Left lung (tissue), 10 donors: ENCODE measurements around the gene ATP6V1B1. TPM values are rescaled to one million over a fixed set of nuclear protein-coding genes. Genes with fewer than 3 reads are reported as not detected.

ENCODE experiments used
- ATAC-seq: fragments of 200-7000 bp; cut with Tn5 transposase; one replicate; pipeline ENCODE4 v1.9.1; 2020; ENCODE audit warnings: moderate library complexity
- DNase-seq, 4 donors: peaks; one replicate each; pipeline ENCODE4 v3.0.0-alpha.2; 2013 to 2020
- H3K27ac ChIP-seq, 2 donors: fragments of 200-600 bp; sonication (generic) in 1 of 2; one replicate each; pipeline versions ENCODE4 v1.5.0 to v1.8.0; 2020 to 2021
- H3K27me3 ChIP-seq, 2 donors: fragments of 200-600 bp; sonication (generic) in 1 of 2; one replicate each; pipeline versions ENCODE4 v1.5.0 to v1.8.0; 2020 to 2021
- H3K36me3 ChIP-seq, 2 donors: fragments of 200-600 bp; sonication (generic) in 1 of 2; one replicate each; pipeline versions ENCODE4 v1.5.0 to v1.8.0; 2020 to 2021
- H3K4me1 ChIP-seq, 2 donors: fragments of 200-600 bp; one replicate each; pipeline ENCODE4 v1.8.0; 2021
- H3K4me3 ChIP-seq, 2 donors: fragments of 200-600 bp; sonication (generic) in 1 of 2; one replicate each; pipeline versions ENCODE4 v1.5.0 to v1.8.0; 2020 to 2021; ENCODE audit warnings: mild to moderate bottlenecking in 1 of 2
- H3K9me3 ChIP-seq, 2 donors: fragments of 200-600 bp; sonication (generic) in 1 of 2; one replicate each; pipeline versions ENCODE4 v1.5.0 to v1.8.0; 2020 to 2021
- CTCF ChIP-seq, 2 donors: fragments of 200-600 bp; sonication (generic) in 1 of 2; IDR thresholded peaks; one replicate each; pipeline versions ENCODE4 v1.5.0 to v1.8.0; 2021; ENCODE audit warnings: antibody characterized with exemption in 2 of 2
- intact Hi-C, 2 donors: fragments of 100-400 bp; cut with DNase I; formaldehyde crosslinking; loops; one replicate each; pipeline versions ENCODE4 v1.11.2 to v1.14.2; 2022
- polyA plus RNA-seq, 6 donors: library from polyadenylated mRNA; unstranded; fragments of 120-200 nt; gene quantifications; one replicate each; pipeline ENCODE4 v1.2.1, GENCODE V29; 2013; ENCODE audit not compliant: insufficient read length in 6 of 6
- total RNA-seq, 2 donors: library from RNA; stranded (reverse); fragmentation: NEBNext Ultra II Directional; extraction: Animal tissue kit (Norgen Biotek cat#: 25700); gene quantifications; one replicate each; pipeline ENCODE4 v1.2.1, GENCODE V29; 2021
- donor health status: DM: no; HTN: yes; CAD: no.
- donor health status: DM: no; HTN: no; CAD: no.

The ATP6V1B1 gene
- total and polyA plus RNA-seq, 8 donors: 0.76 to 5.5 (median 4.7) TPM

GRCh38 chr2:71001981-71002570 is 66.4 kb downstream of the ATP6V1B1 start:
- Histone ChIP-seq H3K4me3 (no peak overlapping the region), H3K9me3 (no peaks in the 10 kb centered on the region), H3K27me3 (no peaks in the 10 kb centered on the region), H3K27ac (no peak overlapping the region), H3K4me1 (peaks cover 3 to 10% of the 10 kb centered on the region in 2 donors), H3K36me3 (no peaks in the 10 kb centered on the region)
- DNase-seq (no peak), ATAC-seq (no peak)
- intact Hi-C loops: no loop called here
- TF ChIP-seq CTCF (IDR thresholded peaks at IDR 0.05): no peak

- no peak for DNase-seq
- intact Hi-C loops: no loop called here
- H3K36me3 ChIP-seq: no peaks in the 10 kb centered on the region
- no peak for TF ChIP-seq CTCF (IDR thresholded peaks at IDR 0.05)
- no peak overlapping the region for H3K27ac ChIP-seq
- H3K4me3 ChIP-seq: no peak overlapping the region
- no peaks in the 10 kb centered on the region for H3K27me3 ChIP-seq
- H3K4me1 ChIP-seq: peaks cover 3 to 10% of the 10 kb centered on the region in 2 donors
- no peaks in the 10 kb centered on the region for H3K9me3 ChIP-seq
- ATAC-seq: no peak
These were observed 67.7 kb downstream of the ATP6V1B1 start for GRCh38 chr2:71003396-71003795.

GRCh38 chr2:71003966-71004755 is 68.5 kb downstream of the ATP6V1B1 start:
- intact Hi-C loops: no loop called here
- no peak for ATAC-seq

GRCh38 chr2:71004857-71005256 is 69.2 kb downstream of the ATP6V1B1 start:
- Histone ChIP-seq H3K27me3 (no peaks in the 10 kb centered on the region), H3K9me3 (no peaks in the 10 kb centered on the region), H3K36me3 (no peaks in the 10 kb centered on the region), H3K27ac (no peak overlapping the region), H3K4me3 (no peak overlapping the region), H3K4me1 (peaks cover 3 to 10% of the 10 kb centered on the region in 2 donors)
- ATAC-seq (no peak), DNase-seq (no peak)
- no peak for TF ChIP-seq CTCF (IDR thresholded peaks at IDR 0.05)
- intact Hi-C loops: no loop called here

More at GRCh38 chr2:71003966-71004755, 68.5 kb downstream of the ATP6V1B1 start:
- no peaks in the 10 kb centered on the region for H3K27me3 ChIP-seq
- no peak overlapping the region for H3K4me3 ChIP-seq
- no peak for DNase-seq
- H3K9me3 ChIP-seq: no peaks in the 10 kb centered on the region
- no peak overlapping the region for H3K27ac ChIP-seq
- TF ChIP-seq CTCF (IDR thresholded peaks at IDR 0.05): no peak
- no peaks in the 10 kb centered on the region for H3K36me3 ChIP-seq
- H3K4me1 ChIP-seq: peaks cover 3 to 10% of the 10 kb centered on the region in 2 donors
